CD4-positive, alpha-beta T cell treated with Interferon alpha-2 for 1 hour (primary cell): Measurements from ENCODE around the gene P3H3.
A peak's percentile ranks its signal among the peaks of the same experiment; 100 is the strongest.
"Not testable (repeated sequence)": the region's sequence is repeated elsewhere in the genome, so short reads cannot be mapped to it uniquely, and the experiment has no call there.

Source experiments
- DNase-seq, 2 donors: peaks; one replicate each; pipeline ENCODE4 v3.0.0-alpha.2; 2020 to 2022

The P3H3 gene

DNA sequence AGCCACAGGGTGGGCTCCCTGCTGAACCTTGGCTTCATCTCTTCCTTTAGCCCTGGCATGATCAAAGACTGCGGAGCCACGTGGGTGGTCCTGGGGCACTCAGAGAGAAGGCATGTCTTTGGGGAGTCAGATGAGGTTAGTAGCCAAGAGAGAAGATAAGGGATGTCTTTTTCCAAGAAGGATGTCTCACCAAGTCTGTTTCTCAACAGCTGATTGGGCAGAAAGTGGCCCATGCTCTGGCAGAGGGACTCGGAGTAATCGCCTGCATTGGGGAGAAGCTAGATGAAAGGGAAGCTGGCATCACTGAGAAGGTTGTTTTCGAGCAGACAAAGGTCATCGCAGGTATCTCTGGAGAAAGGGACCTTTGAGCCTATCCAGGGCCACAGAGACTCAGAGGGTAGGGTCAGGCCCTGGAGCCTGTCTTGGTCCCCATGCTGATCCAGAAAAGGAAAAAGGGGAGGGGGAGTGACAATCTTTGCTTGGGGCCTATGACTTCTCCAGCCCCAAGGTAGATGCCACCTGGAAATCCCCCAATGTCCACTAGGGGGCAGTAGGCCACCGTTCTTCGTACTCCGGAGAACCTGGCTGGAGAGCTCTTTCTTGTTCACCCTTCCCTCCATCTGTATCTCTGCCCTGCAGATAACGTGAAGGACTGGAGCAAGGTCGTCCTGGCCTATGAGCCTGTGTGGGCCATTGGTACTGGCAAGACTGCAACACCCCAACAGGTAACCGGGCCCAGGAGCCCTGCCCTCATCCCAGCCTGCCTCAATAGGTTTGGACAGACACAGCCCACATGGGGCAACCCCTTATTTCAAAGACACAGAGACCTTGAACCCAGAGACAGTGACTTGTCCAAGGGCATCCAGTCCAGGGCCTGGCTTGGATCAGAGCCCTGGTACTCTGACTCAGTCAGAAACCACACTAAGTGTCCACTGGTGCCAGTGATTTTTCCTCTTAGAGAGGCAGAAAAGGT, 41.1 kb downstream of the P3H3 start:
- peak; percentile 81 to 90 for DNase-seq

DNA sequence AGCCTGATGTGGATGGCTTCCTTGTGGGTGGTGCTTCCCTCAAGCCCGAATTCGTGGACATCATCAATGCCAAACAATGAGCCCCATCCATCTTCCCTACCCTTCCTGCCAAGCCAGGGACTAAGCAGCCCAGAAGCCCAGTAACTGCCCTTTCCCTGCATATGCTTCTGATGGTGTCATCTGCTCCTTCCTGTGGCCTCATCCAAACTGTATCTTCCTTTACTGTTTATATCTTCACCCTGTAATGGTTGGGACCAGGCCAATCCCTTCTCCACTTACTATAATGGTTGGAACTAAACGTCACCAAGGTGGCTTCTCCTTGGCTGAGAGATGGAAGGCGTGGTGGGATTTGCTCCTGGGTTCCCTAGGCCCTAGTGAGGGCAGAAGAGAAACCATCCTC, 42.1 kb downstream of the P3H3 start:
- DNase-seq = not testable (repeated sequence)

DNA sequence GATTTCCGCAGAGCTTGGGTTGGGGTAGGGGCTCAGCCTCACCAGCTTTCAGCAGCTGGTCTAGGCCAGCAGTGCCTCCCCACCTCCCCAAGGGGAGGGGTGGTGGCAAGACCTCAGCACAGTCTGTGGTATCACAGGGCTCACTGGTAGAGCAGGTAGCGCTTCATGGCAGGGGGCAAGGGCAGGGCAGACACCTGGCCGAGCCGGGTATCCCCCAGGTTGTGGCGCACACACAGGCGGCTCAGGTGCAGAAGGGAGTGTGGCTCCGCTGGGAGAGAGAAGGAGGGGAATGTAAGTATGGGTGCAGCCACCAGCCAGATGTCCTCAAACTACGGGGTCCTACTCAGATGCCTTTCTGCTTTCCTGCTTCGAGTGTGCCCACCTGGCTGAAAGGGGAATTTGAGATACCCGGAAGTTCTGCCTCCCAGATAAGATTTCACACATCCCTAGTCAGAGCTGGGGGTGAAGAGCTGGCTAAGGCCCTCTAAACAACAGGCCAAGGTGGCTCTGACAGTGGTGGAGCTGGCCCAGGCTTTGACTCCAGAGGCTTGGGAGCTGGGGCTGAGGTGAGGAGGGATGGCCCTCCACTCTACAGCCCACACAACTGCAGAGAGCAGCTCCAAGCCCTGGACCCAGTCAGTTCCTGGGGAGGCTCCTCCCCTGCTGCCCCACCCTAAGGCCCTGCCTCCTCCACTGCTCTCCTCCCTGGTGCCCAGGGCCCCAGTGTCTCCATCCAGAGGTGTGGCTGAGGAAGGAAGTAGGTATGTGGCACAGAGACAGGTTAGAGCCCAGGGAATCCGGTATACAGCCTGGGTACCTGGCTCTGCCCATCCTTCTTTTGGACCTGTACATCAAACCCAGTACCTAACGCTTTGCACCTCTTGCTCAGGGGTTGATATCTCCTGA, 43.1 kb downstream of the P3H3 start:
- DNase-seq = peak in 1 of 2 donors; percentile 46

DNA sequence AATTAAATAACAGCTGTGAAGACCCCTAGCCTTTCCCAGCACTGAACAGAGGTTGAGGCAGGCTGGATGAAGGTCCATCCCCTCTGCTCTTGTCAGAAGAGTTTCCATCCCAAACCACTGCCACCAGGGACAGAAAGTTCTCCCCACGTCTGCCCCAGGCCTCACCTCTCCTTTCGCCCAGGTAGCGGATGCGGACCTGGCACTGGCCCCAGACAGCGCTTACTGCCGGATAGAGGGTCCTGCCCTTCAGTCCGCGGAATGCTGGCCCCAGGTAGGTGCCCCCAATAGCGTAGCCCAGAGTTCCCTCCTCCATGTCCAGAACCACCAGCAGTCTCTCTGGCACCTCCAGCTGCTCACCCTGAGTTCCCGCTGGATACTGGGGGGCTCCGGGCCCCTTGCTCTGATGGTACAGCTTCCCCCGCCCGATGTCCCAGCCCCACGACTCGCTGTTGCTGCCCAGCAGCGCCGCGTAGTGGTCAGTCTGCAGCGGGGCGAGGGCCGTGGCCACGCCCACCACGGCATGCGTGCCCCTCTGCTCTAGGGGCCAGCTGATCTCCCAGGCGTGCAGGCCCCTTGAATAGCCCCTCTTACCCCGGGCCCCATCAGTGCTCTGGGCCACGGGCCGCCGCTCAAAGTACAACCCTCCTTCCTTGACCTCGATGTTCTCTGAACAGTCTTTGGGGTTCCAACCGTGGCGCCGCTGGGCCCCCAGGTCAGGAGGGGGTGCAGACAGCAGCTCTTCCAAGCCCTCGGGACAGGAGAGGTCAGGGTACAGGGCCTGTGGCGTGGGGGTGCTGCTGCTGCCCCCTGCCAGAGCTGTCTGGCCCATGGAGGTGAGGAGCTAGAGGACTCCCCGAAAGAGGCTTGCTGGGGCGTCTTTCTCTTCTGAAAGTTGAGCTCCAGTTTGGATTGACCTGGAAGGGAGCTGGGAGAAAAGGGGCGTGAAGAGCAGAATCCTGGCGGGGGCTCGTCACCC, 44.2 kb downstream of the P3H3 start:
- DNase-seq = peak; percentile 84 to 88

GRCh38 chr12:6873094-6874014, 45.1 kb downstream of the P3H3 start, which contains the start of gene SPSB2:
TSS of gene SPSB2 (minus strand) at chr12:6873303. CDS start at chr12:6872901, 402 bp downstream.
- peak; percentile 98 for DNase-seq

- DNase-seq = not testable (repeated sequence)
Observed at GRCh38 chr12:6874015-6874368, 45.8 kb downstream of the P3H3 start.

GRCh38 chr12:6879824-6880223, 51.6 kb downstream of the P3H3 start:
- DNase-seq = not testable (repeated sequence)

DNA sequence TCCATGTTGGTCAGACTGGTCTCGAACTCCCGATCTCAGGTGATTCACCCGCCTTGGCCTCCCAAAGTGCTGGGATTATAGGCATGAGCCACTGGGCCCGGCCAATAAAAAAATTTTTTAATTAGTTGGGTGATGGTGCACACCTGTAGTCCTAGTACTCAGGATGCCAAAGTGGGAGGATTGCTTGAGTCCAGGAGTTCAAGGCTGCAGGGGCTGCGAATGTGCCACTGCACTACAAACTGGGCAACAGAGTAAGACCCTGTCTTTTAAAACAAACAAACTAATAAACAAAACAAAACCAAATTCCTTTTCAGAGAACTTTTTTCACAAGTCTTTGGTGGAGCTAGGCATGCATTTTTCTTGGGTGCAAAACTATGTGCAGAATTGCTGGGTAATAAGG, 55.0 kb downstream of the P3H3 start:
- DNase-seq = no peak

- no peak for DNase-seq
Observed at GRCh38 chr12:6883683-6884082, 55.5 kb downstream of the P3H3 start.

- DNase-seq = no peak
Observed at GRCh38 chr12:6884539-6884938, 56.3 kb downstream of the P3H3 start.

DNA sequence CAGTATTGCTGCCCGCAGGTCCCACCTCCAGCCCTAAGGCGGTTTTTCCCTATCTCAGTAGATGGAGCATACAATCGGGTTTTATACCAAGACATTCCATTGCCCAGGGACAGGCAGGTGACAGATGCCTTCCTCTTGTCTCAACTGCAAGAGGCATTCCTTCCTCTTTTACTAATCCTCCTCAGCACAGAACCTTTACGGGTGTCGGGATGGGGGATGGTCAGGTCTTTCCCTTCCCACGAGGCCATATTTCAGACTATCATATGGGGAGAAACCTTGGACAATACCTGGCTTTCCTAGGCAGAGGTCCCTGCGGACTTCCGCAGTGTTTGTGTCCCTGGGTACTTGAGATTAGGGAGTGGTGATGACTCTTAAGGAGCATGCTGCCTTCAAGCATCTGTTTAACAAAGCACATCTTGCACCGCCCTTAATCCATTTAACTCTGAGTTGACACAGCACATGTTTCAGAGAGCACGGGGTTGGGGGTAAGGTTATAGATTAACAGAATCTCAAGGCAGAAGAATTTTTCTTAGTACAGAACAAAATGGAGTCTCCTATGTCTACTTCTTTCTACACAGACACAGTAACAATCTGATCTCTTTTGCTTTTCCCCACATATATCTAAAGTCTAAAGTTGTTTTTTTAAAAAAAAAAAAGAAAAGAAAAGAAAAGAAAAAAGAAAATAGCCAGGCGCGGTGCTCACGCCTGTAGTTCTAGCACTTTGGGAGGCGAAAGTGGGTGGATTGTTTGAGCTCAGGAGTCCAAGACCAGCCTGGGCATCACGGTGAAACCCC, 58.2 kb downstream of the P3H3 start:
- DNase-seq = not testable (repeated sequence)

- DNase-seq = peak in 1 of 2 donors; percentile 17
Observed at GRCh38 chr12:6887460-6887859, 59.3 kb downstream of the P3H3 start.

GRCh38 chr12:6888360-6888759, 60.2 kb downstream of the P3H3 start:
- no peak for DNase-seq

- DNase-seq = not testable (repeated sequence)
Observed at GRCh38 chr12:6888794-6889193, 60.6 kb downstream of the P3H3 start.
